Neural progenitor cell (in vitro differentiated cells): Measurements from ENCODE around the gene DCP1B. TPM values are rescaled to one million over a fixed set of nuclear protein-coding genes. Genes with fewer than 3 reads are reported as not detected.

Experiments
- DNase-seq: peaks from one replicate; pipeline ENCODE4 v3.0.0-alpha.2; 2016; ENCODE audit warnings: low spot score
- H2AFZ ChIP-seq: fragments of 200-600 bp; sonication (generic); replicated peaks from 2 replicates; pipeline ENCODE4 v1.6.1; 2016; ENCODE audit warnings: antibody characterized with exemption
- H3F3A ChIP-seq: fragments of 200-600 bp; sonication (generic); 2 replicates; pipeline ENCODE4 v1.6.1; 2016; ENCODE audit warnings: antibody characterized with exemption, low read depth
- H3K27ac ChIP-seq: fragments of 200-600 bp; sonication (generic); 2 replicates; pipeline ENCODE4 v1.5.1; 2016; ENCODE audit warnings: mild to moderate bottlenecking
- H3K27me3 ChIP-seq: fragments of 200-600 bp; sonication (generic); 2 replicates; pipeline ENCODE4 v1.6.1; 2016; ENCODE audit warnings: mild to moderate bottlenecking, moderate library complexity
- H3K36me3 ChIP-seq: fragments of 200-600 bp; sonication (generic); 2 replicates; pipeline ENCODE4 v1.5.1; 2016
- H3K4me1 ChIP-seq: fragments of 200-600 bp; sonication (generic); 2 replicates; pipeline ENCODE4 v1.6.1; 2016; ENCODE audit warnings: mixed run types
- H3K4me2 ChIP-seq: fragments of 200-600 bp; sonication (generic); 2 replicates; pipeline ENCODE4 v1.6.1; 2016
- H3K4me3 ChIP-seq: fragments of 200-600 bp; sonication (generic); 2 replicates; pipeline ENCODE4 v1.5.1; 2016
- H3K79me2 ChIP-seq: fragments of 200-600 bp; sonication (generic); 2 replicates; pipeline ENCODE4 v1.6.1; 2016; ENCODE audit warnings: low read depth
- H3K9ac ChIP-seq: fragments of 200-600 bp; sonication (generic); 2 replicates; pipeline ENCODE4 v1.6.1; 2016
- H3K9me3 ChIP-seq: fragments of 200-600 bp; sonication (generic); 2 replicates; pipeline ENCODE4 v1.5.1; 2016; ENCODE audit warnings: low read depth
- H4K20me1 ChIP-seq: fragments of 200-600 bp; sonication (generic); 2 replicates; pipeline ENCODE4 v1.6.1; 2016; ENCODE audit warnings: low read depth
- H3K27ac Mint-ChIP-seq: 3 replicates; pipeline ENCODE4 v1.8.0; 2021; ENCODE audit warnings: mixed read lengths
- H3K27me3 Mint-ChIP-seq: 2 replicates; pipeline ENCODE4 v1.8.0; 2022; ENCODE audit warnings: low read depth, mild to moderate bottlenecking, inconsistent platforms, moderate library complexity, mixed read lengths; ENCODE audit not compliant: insufficient read depth
- H3K36me3 Mint-ChIP-seq: 3 replicates; pipeline ENCODE4 v1.8.0; 2021; ENCODE audit warnings: mixed read lengths
- H3K4me1 Mint-ChIP-seq: 3 replicates; pipeline ENCODE4 v1.8.0; 2021; ENCODE audit warnings: mixed read lengths
- H3K4me3 Mint-ChIP-seq: 3 replicates; pipeline ENCODE4 v1.8.0; 2021; ENCODE audit warnings: mild to moderate bottlenecking, moderate library complexity, mixed read lengths
- H3K9me3 Mint-ChIP-seq: 3 replicates; pipeline ENCODE4 v1.8.0; 2020; ENCODE audit warnings: mixed read lengths
- CTCF ChIP-seq: fragments of 200-600 bp; sonication (generic); IDR thresholded peaks from 2 replicates; pipeline ENCODE4 v1.5.1; 2017; ENCODE audit warnings: antibody characterized with exemption, mild to moderate bottlenecking
- EZH2 ChIP-seq: fragments of 200-600 bp; sonication (generic); IDR thresholded peaks from 2 replicates; pipeline ENCODE4 v1.6.1; 2017; ENCODE audit warnings: antibody characterized with exemption, mild to moderate bottlenecking, moderate library complexity
- EZH2phosphoT487 ChIP-seq: fragments of 200-600 bp; sonication (generic); IDR thresholded peaks from 2 replicates; pipeline ENCODE4 v1.6.1; 2017; ENCODE audit warnings: antibody characterized with exemption
- total RNA-seq: library from RNA; depleted of rRNA; stranded (reverse); fragments of >200 nt; gene quantifications from 2 replicates; pipeline ENCODE4 v1.2.3, GENCODE V29; 2015; ENCODE audit warnings: low replicate concordance

DCP1B gene
- total RNA-seq, 1 donor from 2014 or later = 20.2 TPM

- Histone ChIP-seq H2AFZ (no peak overlapping the region), H4K20me1 (no peaks in the 10 kb centered on the region), H3K27me3 (no peaks in the 10 kb centered on the region), H3K4me1 (no peaks in the 10 kb centered on the region), H3K4me3 (no peak overlapping the region), H3K36me3 (peaks cover 10% of the 10 kb centered on the region), H3F3A (no peaks in the 10 kb centered on the region), H3K9ac (no peak overlapping the region), H3K79me2 (no peaks in the 10 kb centered on the region), H3K27ac (no peak overlapping the region), H3K4me2 (no peak overlapping the region), H3K9me3 (peaks cover 5% of the 10 kb centered on the region)
- no peak overlapping the region for H3K27ac Mint-ChIP-seq
- H3K36me3 Mint-ChIP-seq = peaks cover 21% of the 10 kb centered on the region
- H3K4me1 Mint-ChIP-seq = no peaks in the 10 kb centered on the region
- no peak for DNase-seq
- no peak for TF ChIP-seq CTCF
- TF ChIP-seq EZH2 = no peak
- H3K9me3 Mint-ChIP-seq = peaks cover 17% of the 10 kb centered on the region
- no peak overlapping the region for H3K4me3 Mint-ChIP-seq
- no peaks in the 10 kb centered on the region for H3K27me3 Mint-ChIP-seq
Measured at GRCh38 chr12:1980282-1980681, 24.0 kb downstream of the DCP1B start.

- Histone ChIP-seq H3K27ac (no peak overlapping the region), H3K27me3 (no peaks in the 10 kb centered on the region), H3F3A (no peaks in the 10 kb centered on the region), H3K4me1 (peaks cover 3% of the 10 kb centered on the region), H3K4me2 (no peak overlapping the region), H4K20me1 (no peaks in the 10 kb centered on the region), H3K4me3 (no peak overlapping the region), H3K36me3 (peaks cover 5% of the 10 kb centered on the region), H3K9ac (no peak overlapping the region), H3K9me3 (no peaks in the 10 kb centered on the region), H3K79me2 (no peaks in the 10 kb centered on the region), H2AFZ (no peak overlapping the region)
- DNase-seq = no peak
- H3K4me3 Mint-ChIP-seq = no peak overlapping the region
- TF ChIP-seq CTCF = no peak
- TF ChIP-seq EZH2phosphoT487 = no peak
- TF ChIP-seq EZH2 = no peak
- H3K4me1 Mint-ChIP-seq = no peaks in the 10 kb centered on the region
- H3K27ac Mint-ChIP-seq = no peak overlapping the region
- peaks cover 2% of the 10 kb centered on the region for H3K27me3 Mint-ChIP-seq
- no peaks in the 10 kb centered on the region for H3K9me3 Mint-ChIP-seq
- H3K36me3 Mint-ChIP-seq = peaks cover 4% of the 10 kb centered on the region
Measured at GRCh38 chr12:1978078-1978862, 26.0 kb downstream of the DCP1B start.

DNA sequence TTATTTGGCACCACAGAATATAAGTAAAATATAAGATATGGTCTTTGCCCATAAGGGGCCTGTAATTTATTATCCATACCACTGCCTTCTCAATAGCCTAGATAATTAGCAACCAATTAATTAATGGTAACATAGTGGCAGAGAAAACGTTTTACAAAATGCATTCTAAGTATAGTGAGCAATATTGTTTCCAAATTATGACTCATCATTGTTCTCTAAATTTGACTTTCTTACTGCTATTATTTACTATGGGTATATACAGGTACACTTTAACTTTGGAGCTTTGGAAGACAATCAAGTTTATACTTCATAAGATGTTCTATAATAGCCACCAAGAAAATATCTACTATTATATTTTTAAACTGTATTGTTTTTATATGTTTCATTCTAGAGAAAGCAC is 26.7 kb downstream of the DCP1B start:
- no peaks in the 10 kb centered on the region for H3F3A ChIP-seq
- H3K4me1 Mint-ChIP-seq = peaks cover 2% of the 10 kb centered on the region
- H3K4me2 ChIP-seq = no peak overlapping the region
- H3K27me3 Mint-ChIP-seq = peaks cover 2% of the 10 kb centered on the region
- TF ChIP-seq EZH2phosphoT487 (no peak), CTCF (no peak), EZH2 (no peak)
- no peak overlapping the region for H3K9ac ChIP-seq
- H3K4me3 ChIP-seq = no peak overlapping the region
- peaks cover 5% of the 10 kb centered on the region for H3K36me3 ChIP-seq
- DNase-seq = no peak
- H3K27ac ChIP-seq = no peak overlapping the region
- H3K4me3 Mint-ChIP-seq = no peak overlapping the region
- H3K9me3 ChIP-seq = no peaks in the 10 kb centered on the region
- H3K4me1 ChIP-seq = peaks cover 6% of the 10 kb centered on the region
- no peaks in the 10 kb centered on the region for H4K20me1 ChIP-seq
- no peaks in the 10 kb centered on the region for H3K9me3 Mint-ChIP-seq
- H3K36me3 Mint-ChIP-seq = peaks cover 4% of the 10 kb centered on the region
- no peaks in the 10 kb centered on the region for H3K27me3 ChIP-seq
- no peak overlapping the region for H2AFZ ChIP-seq
- no peaks in the 10 kb centered on the region for H3K79me2 ChIP-seq
- no peak overlapping the region for H3K27ac Mint-ChIP-seq
